Endothelial cell of umbilical vein (primary cell): ENCODE data around the gene UBASH3B. TPM values are rescaled to one million over a fixed set of nuclear protein-coding genes. Genes with fewer than 3 reads are reported as not detected.

Source experiments
- BruUV-seq: library from RNA; stranded (reverse); fragments of 400-500 nt; replicated peaks from 2 replicates; lab custom pipeline; 2021; lab: Mats Ljungman, UMichigan
- CTCF ChIA-PET: fragments of 300-600, 350-600 bp; sonication (Branson Sonifier 250); formaldehyde crosslinking; loops from one replicate; lab custom pipeline; 2021; ENCODE audit warnings: antibody characterized with exemption, inconsistent platforms; lab: Charles Lee
- POLR2A ChIA-PET: fragments of 300-600, 350-600 bp; sonication (Branson Sonifier 250); formaldehyde crosslinking; loops from one replicate; lab custom pipeline; 2021; ENCODE audit warnings: antibody characterized with exemption, inconsistent platforms; lab: Charles Lee
- DNase-seq: peaks from one replicate; pipeline ENCODE4 v3.0.0-alpha.2; 2011; ENCODE audit warnings: low read depth, low spot score
- FAIRE-seq: peaks from 2 replicates; lab custom pipeline; 2011; peaks lifted over from hg19 to GRCh38; lab: Jason Lieb, UNC
- H2AFZ ChIP-seq: 2 replicates; pipeline ENCODE4 v1.6.0; 2012; ENCODE audit warnings: low read depth, low read length, control low read depth, inconsistent platforms
- H3K27ac ChIP-seq: 2 replicates; pipeline ENCODE4 v1.5.1; 2011; ENCODE audit warnings: low read depth, mild to moderate bottlenecking, control low read depth, low read length, moderate library complexity; ENCODE audit not compliant: insufficient read depth
- H3K27me3 ChIP-seq, 2 experiments: 2 replicates each; pipeline versions ENCODE4 v1.6.0 to v1.6.1; 2011; ENCODE audit warnings: low read length in 2 of 2, mixed read lengths in 1 of 2; ENCODE audit not compliant: control insufficient read depth in 2 of 2, insufficient read depth in 2 of 2
- H3K36me3 ChIP-seq, 2 experiments: 2 replicates in 1 of 2; 3 replicates in 1 of 2; pipeline ENCODE4 v1.5.1; 2011; ENCODE audit warnings: low read length in 2 of 2, mild to moderate bottlenecking in 1 of 2, moderate library complexity in 1 of 2; ENCODE audit not compliant: control insufficient read depth in 2 of 2, insufficient read depth in 2 of 2; ENCODE audit errors: extremely low read depth in 1 of 2
- H3K4me1 ChIP-seq: 3 replicates; pipeline ENCODE4 v1.5.1; 2011; ENCODE audit warnings: mild to moderate bottlenecking, low read length; ENCODE audit not compliant: control insufficient read depth, insufficient read depth; ENCODE audit errors: extremely low read depth
- H3K4me2 ChIP-seq: 2 replicates; pipeline ENCODE4 v1.6.1; 2011; ENCODE audit warnings: low read length, control low read depth, mixed read lengths; ENCODE audit not compliant: insufficient read depth
- H3K4me3 ChIP-seq, 3 experiments: fragments of 200-600 bp in 1 of 3; sonication (generic), shearing (Covaris generic) in 1 of 3; replicated peaks in 1 of 3; 2 replicates each; pipeline ENCODE4 v1.5.1; 2011 to 2016; ENCODE audit warnings: control low read depth in 3 of 3, low read length in 3 of 3, mild to moderate bottlenecking in 2 of 3, inconsistent platforms in 1 of 3, low read depth in 1 of 3, moderate library complexity in 1 of 3; ENCODE audit not compliant: insufficient read depth in 1 of 3
- H3K79me2 ChIP-seq: 2 replicates; pipeline ENCODE4 v1.6.0; 2012; ENCODE audit warnings: low read length, inconsistent platforms; ENCODE audit not compliant: control insufficient read depth, insufficient read depth
- H3K9ac ChIP-seq: replicated peaks from 2 replicates; pipeline ENCODE3; 2011; ENCODE audit warnings: low read length, control low read depth; ENCODE audit not compliant: insufficient read depth; ENCODE audit errors: extremely low read depth
- H3K9me1 ChIP-seq: replicated peaks from 3 replicates; pipeline ENCODE4 v1.6.0; 2011; ENCODE audit warnings: mild to moderate bottlenecking, low read length; ENCODE audit not compliant: control insufficient read depth, insufficient read depth; ENCODE audit errors: extremely low read depth
- H3K9me3 ChIP-seq: replicated peaks from 2 replicates; pipeline ENCODE4 v1.5.1; 2012; ENCODE audit warnings: low read length, inconsistent platforms; ENCODE audit not compliant: control insufficient read depth, insufficient read depth
- H4K20me1 ChIP-seq: replicated peaks from 2 replicates; pipeline ENCODE3; 2011; ENCODE audit warnings: mild to moderate bottlenecking, low read length; ENCODE audit not compliant: control insufficient read depth, insufficient read depth; ENCODE audit errors: extremely low read depth
- CTCF ChIP-seq, 2 donors: IDR thresholded peaks; 1 replicate in 1 of 2; 2 replicates in 1 of 2; pipeline ENCODE4 v1.5.1; 2011; ENCODE audit warnings: low read length in 2 of 2, mild to moderate bottlenecking in 2 of 2, moderate library complexity in 2 of 2, control low read depth in 1 of 2, inconsistent platforms in 1 of 2, low read depth in 1 of 2; ENCODE audit not compliant: insufficient read depth in 1 of 2; ENCODE audit errors: extremely low read depth in 1 of 2
- EZH2 ChIP-seq: IDR thresholded peaks from 2 replicates; pipeline ENCODE4 v1.6.1; 2012; ENCODE audit warnings: borderline replicate concordance, low read depth, mild to moderate bottlenecking, moderate library complexity, low read length, inconsistent platforms; ENCODE audit not compliant: severe bottlenecking
- FOS ChIP-seq: IDR thresholded peaks from 2 replicates; pipeline ENCODE4 v1.6.1; 2011; ENCODE audit warnings: mild to moderate bottlenecking, low read length, moderate library complexity, borderline replicate concordance; ENCODE audit not compliant: insufficient read depth
- GATA2 ChIP-seq: IDR thresholded peaks from 2 replicates; pipeline ENCODE4 v1.7.0; 2011; ENCODE audit warnings: low read depth, mild to moderate bottlenecking, moderate library complexity, mixed read lengths, low read length; ENCODE audit not compliant: insufficient read length, insufficient read depth
- JUN ChIP-seq: IDR thresholded peaks from 2 replicates; pipeline ENCODE4 v1.6.1; 2011; ENCODE audit warnings: borderline replicate concordance, low read depth; ENCODE audit not compliant: insufficient read length, insufficient read depth
- MYC ChIP-seq: IDR thresholded peaks from one replicate; pipeline ENCODE4 v1.6.1; 2011; ENCODE audit warnings: mild to moderate bottlenecking, low read depth, low read length
- POLR2A ChIP-seq: IDR thresholded peaks from 2 replicates; pipeline ENCODE4 v1.6.1; 2012; ENCODE audit warnings: low read depth, mild to moderate bottlenecking, control low read depth, low read length
- POLR2AphosphoS5 ChIP-seq: IDR thresholded peaks from 2 replicates; pipeline ENCODE4 v1.6.1; 2012; ENCODE audit warnings: low read depth, mild to moderate bottlenecking, control low read depth, low read length, moderate library complexity; ENCODE audit not compliant: insufficient read depth
- dilution Hi-C: fragments of 300-500 bp; cut with MboI; formaldehyde crosslinking; loops from one replicate; pipeline ENCODE4 v1.15.0; 2019; ENCODE audit warnings: low sequenced_read_pairs; ENCODE audit not compliant: extremely low pct_ligation_motif_present
- intact Hi-C: fragments of 100-400 bp; cut with micrococcal nuclease; formaldehyde crosslinking; loops from one replicate; pipeline ENCODE4 v1.10.0; 2022
- polyA plus RNA-seq, 4 experiments: library from polyadenylated mRNA; depleted of rRNA in 3 of 4; stranded (reverse) in 3 of 4; unstranded in 1 of 4; fragments of >200 nt; gene quantifications; 2 replicates each; pipeline versions ENCODE4 v1.2.1 to v1.2.3, GENCODE V29; 2011 to 2012; ENCODE audit warnings: missing spikeins in 1 of 4
- total RNA-seq: library from RNA; stranded (reverse); gene quantifications from 2 replicates; pipeline ENCODE4 v1.2.3, GENCODE V29; 2021

The UBASH3B gene
- total and polyA plus RNA-seq, 2 donors (not counting 3 experiments of a cell fraction or from before 2014, with no cell fraction given), result 23.7 to 38.1 TPM

- Histone ChIP-seq H3K4me1 (peaks cover 9% of the 10 kb centered on the region), H3K9me1 (no peaks in the 10 kb centered on the region), H2AFZ (no peak overlapping the region), H3K27ac (no peak overlapping the region), H3K27me3 (no peaks in the 10 kb centered on the region), H3K36me3 (no peaks in the 10 kb centered on the region), H4K20me1 (no peaks in the 10 kb centered on the region), H3K9ac (no peak overlapping the region), H3K79me2 (peaks cover 12% of the 10 kb centered on the region), H3K4me2 (no peak overlapping the region), H3K9me3 (no peaks in the 10 kb centered on the region), H3K4me3 (no peak overlapping the region)
- dilution Hi-C loops (no loop called here), intact Hi-C loops (no loop called here)
- peak; percentile 48 for DNase-seq
- no peak for FAIRE-seq
- ChIA-PET POLR2A (no interaction called here), CTCF (interaction anchor here (2.1 to 2.6 kb wide), 2 partner anchors 15 to 84 kb away, joined by 10 to 14 read pairs; no protein-coding TSS in a partner anchor)
- TF ChIP-seq CTCF (IDR thresholded peaks at IDR 0.05; ENCODE audit: extremely low read depth in 1 of 2, insufficient read depth in 1 of 2, low read depth in 1 of 2, low read length in 2 of 2) (no peak), EZH2 (no peak), POLR2AphosphoS5 (no peak), GATA2 (peak; percentile 41), JUN (no peak), FOS (no peak), MYC (no peak), POLR2A (no peak)
- no TSS peak for BruUV-seq
Observed at GRCh38 chr11:122696662-122697061, 41.1 kb downstream of the UBASH3B start.
